ENCODE data around the gene KCTD5.
"Not testable (repeated sequence)": the region's sequence is repeated elsewhere in the genome, so short reads cannot be mapped to it uniquely, and the experiment has no call there.

KCTD5 gene

GRCh38 chr16:2678206-2678965 is 3.9 kb upstream of the KCTD5 start:
- not testable (repeated sequence) for H3K9me3 ChIP-seq (ENCODE audit: low read length); H2AFZ ChIP-seq (ENCODE audit: low read depth, low read length); H3K4me1 ChIP-seq (ENCODE audit: insufficient read depth, low read length); H3K36me3 ChIP-seq (ENCODE audit: insufficient read depth, low read length); H3K4me3 ChIP-seq (ENCODE audit: low read length); H3K27me3 ChIP-seq (ENCODE audit: insufficient read depth, low read length)

DNA sequence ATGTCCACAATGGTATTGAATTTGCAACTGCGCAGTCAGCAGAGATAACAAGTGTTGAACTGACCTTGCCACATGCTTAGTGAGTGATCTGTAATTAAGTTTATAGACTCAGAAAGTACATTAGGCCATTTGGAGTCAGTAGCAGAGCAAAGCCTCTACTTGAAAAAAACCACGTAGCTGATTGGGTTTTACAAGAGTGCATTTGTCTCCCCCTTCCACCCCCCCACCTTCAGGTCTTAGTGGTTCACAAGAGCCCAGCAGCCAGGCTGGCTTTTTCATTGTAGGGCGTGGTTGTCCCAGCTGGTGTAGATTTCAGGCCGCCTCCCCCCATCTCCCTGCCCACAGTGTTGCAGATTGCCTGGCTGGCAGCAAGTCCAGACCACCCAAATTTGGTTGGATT is 2.4 kb upstream of the KCTD5 start:
- not testable (repeated sequence) for H3K4me1 ChIP-seq (ENCODE audit: insufficient read depth, low read length)

GRCh38 chr16:2680360-2680759 is 2.0 kb upstream of the KCTD5 start:
- H3K4me3 ChIP-seq (ENCODE audit: low read length); H3K9me3 ChIP-seq (ENCODE audit: low read length); H2AFZ ChIP-seq (ENCODE audit: low read depth, low read length); H3K36me3 ChIP-seq (ENCODE audit: insufficient read depth, low read length); H3K4me1 ChIP-seq (ENCODE audit: insufficient read depth, low read length); H3K27me3 ChIP-seq (ENCODE audit: insufficient read depth, low read length): not testable (repeated sequence)

More for the DNA sequence above, 2.4 kb upstream of the KCTD5 start:
- H2AFZ ChIP-seq (ENCODE audit: low read depth, low read length); H3K4me3 ChIP-seq (ENCODE audit: low read length); H3K9me3 ChIP-seq (ENCODE audit: low read length); H3K27me3 ChIP-seq (ENCODE audit: insufficient read depth, low read length); H3K36me3 ChIP-seq (ENCODE audit: insufficient read depth, low read length): not testable (repeated sequence)

DNA sequence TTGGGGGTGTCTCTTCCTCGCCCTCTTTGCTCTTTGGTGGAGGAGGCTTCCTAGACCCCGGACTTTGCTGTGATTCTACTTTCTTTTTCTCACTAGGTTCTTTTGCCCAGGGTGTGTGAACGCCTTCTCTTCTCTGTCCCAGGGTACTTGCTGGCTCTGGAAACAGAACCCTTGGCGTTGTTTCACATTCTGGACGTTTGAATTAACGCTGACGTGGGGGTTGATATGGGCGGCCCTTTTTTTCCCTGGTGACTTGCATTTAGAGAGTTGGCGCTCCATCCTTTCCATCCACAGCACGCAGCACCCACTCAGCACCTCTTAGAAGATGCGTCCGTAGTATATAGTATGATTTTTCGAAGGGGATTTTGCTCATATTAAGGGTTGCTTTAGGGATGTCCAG is 718 bp downstream of the KCTD5 start:
- not testable (repeated sequence) for H3K27me3 ChIP-seq (ENCODE audit: insufficient read depth, low read length); H3K9me3 ChIP-seq (ENCODE audit: low read length); H3K4me1 ChIP-seq (ENCODE audit: insufficient read depth, low read length); H3K36me3 ChIP-seq (ENCODE audit: insufficient read depth, low read length); H2AFZ ChIP-seq (ENCODE audit: low read depth, low read length)
- peak overlapping the region; percentile 98 for H3K4me3 ChIP-seq (ENCODE audit: low read length)

DNA sequence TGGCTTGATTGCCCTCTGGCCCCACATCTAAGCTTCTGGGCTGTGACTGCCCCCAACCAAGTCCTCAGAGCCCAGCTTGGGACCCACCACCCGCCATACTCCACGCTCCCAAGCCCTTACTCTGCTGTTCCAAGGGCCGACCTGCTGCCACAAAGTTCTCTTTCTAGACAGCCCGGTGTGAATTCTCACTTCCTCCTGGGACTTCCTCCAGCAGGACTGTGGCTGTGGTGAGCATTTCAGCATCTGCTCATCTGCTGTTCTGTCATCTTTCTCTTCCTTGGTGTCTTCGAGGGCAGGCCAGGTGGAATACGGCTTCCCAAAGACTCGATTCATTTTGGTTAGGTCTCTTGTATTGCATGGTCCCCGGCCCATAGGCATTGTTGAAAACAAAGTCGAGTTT is 3.8 kb downstream of the KCTD5 start:
- H3K36me3 ChIP-seq (ENCODE audit: insufficient read depth, low read length); H2AFZ ChIP-seq (ENCODE audit: low read depth, low read length); H3K9me3 ChIP-seq (ENCODE audit: low read length); H3K27me3 ChIP-seq (ENCODE audit: insufficient read depth, low read length); H3K4me3 ChIP-seq (ENCODE audit: low read length); H3K4me1 ChIP-seq (ENCODE audit: insufficient read depth, low read length): not testable (repeated sequence)

DNA sequence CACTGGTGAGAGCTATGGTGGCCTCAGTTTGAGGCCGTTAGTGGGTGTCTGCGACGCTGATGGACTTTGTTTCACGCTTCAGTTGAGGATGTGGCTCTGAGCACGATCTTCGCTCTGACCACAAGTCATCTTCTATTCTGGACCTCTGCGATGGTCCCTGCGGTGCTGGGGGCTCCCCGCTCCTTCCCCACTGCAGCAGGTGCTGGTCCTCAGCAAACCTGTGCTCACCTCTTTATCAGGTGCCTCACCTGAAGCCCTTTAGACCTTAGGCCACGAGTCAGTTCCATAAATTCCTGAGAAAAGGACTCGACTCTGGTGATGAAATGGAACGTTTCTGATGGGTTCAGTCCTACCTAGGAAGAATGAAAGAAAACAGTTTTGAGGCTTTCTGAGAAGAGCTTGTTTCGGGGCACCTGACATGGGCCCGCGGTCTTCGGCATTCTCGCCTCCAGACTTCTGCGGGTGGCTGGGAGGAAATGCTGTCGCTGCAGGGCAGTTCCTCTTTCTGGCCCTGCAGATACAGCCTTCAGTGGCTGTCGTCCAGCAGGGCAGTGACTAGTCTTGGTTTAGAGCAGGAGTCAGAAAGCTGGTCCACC is 4.7 kb downstream of the KCTD5 start:
- Histone ChIP-seq H3K9me3 (ENCODE audit: low read length) (no peaks in the 10 kb centered on the region), H3K4me3 (ENCODE audit: low read length) (no peak overlapping the region), H3K36me3 (ENCODE audit: insufficient read depth, low read length) (peaks cover 10% of the 10 kb centered on the region), H3K4me1 (ENCODE audit: insufficient read depth, low read length) (peaks cover 6% of the 10 kb centered on the region), H3K27me3 (ENCODE audit: insufficient read depth, low read length) (no peaks in the 10 kb centered on the region), H2AFZ (ENCODE audit: low read depth, low read length) (no peak overlapping the region)

GRCh38 chr16:2687531-2688308 is 5.4 kb downstream of the KCTD5 start:
- no peak overlapping the region for H3K4me3 ChIP-seq (ENCODE audit: low read length)
- peaks cover 12% of the 10 kb centered on the region for H3K4me1 ChIP-seq (ENCODE audit: insufficient read depth, low read length)
- H3K36me3 ChIP-seq (ENCODE audit: insufficient read depth, low read length) = peaks cover 10% of the 10 kb centered on the region
- no peaks in the 10 kb centered on the region for H3K27me3 ChIP-seq (ENCODE audit: insufficient read depth, low read length)
- H3K9me3 ChIP-seq (ENCODE audit: low read length) = no peaks in the 10 kb centered on the region
- H2AFZ ChIP-seq (ENCODE audit: low read depth, low read length) = no peak overlapping the region

GRCh38 chr16:2689422-2689821 is 7.1 kb downstream of the KCTD5 start:
- H3K4me3 ChIP-seq (ENCODE audit: low read length); H2AFZ ChIP-seq (ENCODE audit: low read depth, low read length); H3K9me3 ChIP-seq (ENCODE audit: low read length); H3K36me3 ChIP-seq (ENCODE audit: insufficient read depth, low read length); H3K27me3 ChIP-seq (ENCODE audit: insufficient read depth, low read length): not testable (repeated sequence)
- peaks cover 17% of the 10 kb centered on the region for H3K4me1 ChIP-seq (ENCODE audit: insufficient read depth, low read length)

- Histone ChIP-seq H2AFZ (ENCODE audit: low read depth, low read length) (no peak overlapping the region), H3K27me3 (ENCODE audit: insufficient read depth, low read length) (no peaks in the 10 kb centered on the region), H3K4me3 (ENCODE audit: low read length) (no peak overlapping the region), H3K36me3 (ENCODE audit: insufficient read depth, low read length) (peaks cover 10% of the 10 kb centered on the region), H3K9me3 (ENCODE audit: low read length) (no peaks in the 10 kb centered on the region), H3K4me1 (ENCODE audit: insufficient read depth, low read length) (peaks cover 17% of the 10 kb centered on the region)
Observed at GRCh38 chr16:2689968-2690801, 7.9 kb downstream of the KCTD5 start.

GRCh38 chr16:2690852-2691251 is 8.5 kb downstream of the KCTD5 start:
- Histone ChIP-seq H2AFZ (ENCODE audit: low read depth, low read length) (no peak overlapping the region), H3K9me3 (ENCODE audit: low read length) (no peaks in the 10 kb centered on the region), H3K4me1 (ENCODE audit: insufficient read depth, low read length) (peaks cover 17% of the 10 kb centered on the region), H3K27me3 (ENCODE audit: insufficient read depth, low read length) (no peaks in the 10 kb centered on the region), H3K36me3 (ENCODE audit: insufficient read depth, low read length) (peaks cover 10% of the 10 kb centered on the region), H3K4me3 (ENCODE audit: low read length) (no peak overlapping the region)

- H3K4me1 ChIP-seq (ENCODE audit: insufficient read depth, low read length) = peaks cover 17% of the 10 kb centered on the region
- H3K27me3 ChIP-seq (ENCODE audit: insufficient read depth, low read length) = no peaks in the 10 kb centered on the region
- H2AFZ ChIP-seq (ENCODE audit: low read depth, low read length) = no peak overlapping the region
- no peaks in the 10 kb centered on the region for H3K9me3 ChIP-seq (ENCODE audit: low read length)
- peaks cover 10% of the 10 kb centered on the region for H3K36me3 ChIP-seq (ENCODE audit: insufficient read depth, low read length)
- no peak overlapping the region for H3K4me3 ChIP-seq (ENCODE audit: low read length)
Observed at GRCh38 chr16:2691491-2692248, 9.3 kb downstream of the KCTD5 start.

GRCh38 chr16:2692251-2692947 is 10.1 kb downstream of the KCTD5 start:
- H3K4me1 ChIP-seq (ENCODE audit: insufficient read depth, low read length) = peaks cover 17% of the 10 kb centered on the region
- H3K36me3 ChIP-seq (ENCODE audit: insufficient read depth, low read length) = peaks cover 11% of the 10 kb centered on the region
- no peak overlapping the region for H3K4me3 ChIP-seq (ENCODE audit: low read length)
- no peaks in the 10 kb centered on the region for H3K27me3 ChIP-seq (ENCODE audit: insufficient read depth, low read length)
- H2AFZ ChIP-seq (ENCODE audit: low read depth, low read length) = no peak overlapping the region
- no peaks in the 10 kb centered on the region for H3K9me3 ChIP-seq (ENCODE audit: low read length)
